ELF-1 (cell line): Measurements from ENCODE around the gene CFAP299.

Experiments
- DNase-seq: peaks from one replicate; pipeline ENCODE4 v3.0.0-alpha.2; 2016; ENCODE audit warnings: low read depth, low spot score

CFAP299 gene

GRCh38 chr4:80388284-80388607 is 52.7 kb downstream of the CFAP299 start:
- no peak for DNase-seq

GRCh38 chr4:80390178-80390577 is 54.6 kb downstream of the CFAP299 start:
- DNase-seq, result no peak

GRCh38 chr4:80393246-80393969 is 57.9 kb downstream of the CFAP299 start:
- no peak for DNase-seq

GRCh38 chr4:80393970-80394250 is 58.4 kb downstream of the CFAP299 start:
- no peak for DNase-seq

- DNase-seq, result no peak
Observed at GRCh38 chr4:80407246-80407645, 71.7 kb downstream of the CFAP299 start.

GRCh38 chr4:80409809-80410208 is 74.3 kb downstream of the CFAP299 start:
- no peak for DNase-seq

- no peak for DNase-seq
Observed at GRCh38 chr4:80412322-80412721, 76.8 kb downstream of the CFAP299 start.

- DNase-seq, result no peak
Observed at GRCh38 chr4:80413086-80413485, 77.6 kb downstream of the CFAP299 start.

- no peak for DNase-seq
Observed at GRCh38 chr4:80417019-80417418, 81.5 kb downstream of the CFAP299 start.

GRCh38 chr4:80419946-80420345 is 84.4 kb downstream of the CFAP299 start:
- no peak for DNase-seq

- DNase-seq, result no peak
Observed at GRCh38 chr4:80420638-80421037, 85.1 kb downstream of the CFAP299 start.

GRCh38 chr4:80422727-80423404 is 87.3 kb downstream of the CFAP299 start:
- DNase-seq, result no peak

GRCh38 chr4:80423553-80424224 is 88.2 kb downstream of the CFAP299 start:
- no peak for DNase-seq

- DNase-seq, result no peak
Observed at GRCh38 chr4:80424225-80424581, 88.7 kb downstream of the CFAP299 start.

GRCh38 chr4:80425124-80426100 is 89.9 kb downstream of the CFAP299 start:
- no peak for DNase-seq

- DNase-seq, result no peak
Observed at GRCh38 chr4:80431203-80431965, 95.9 kb downstream of the CFAP299 start.

GRCh38 chr4:80434238-80434637 is 98.7 kb downstream of the CFAP299 start:
- DNase-seq, result no peak

GRCh38 chr4:80438016-80438415 is 102.5 kb downstream of the CFAP299 start:
- no peak for DNase-seq

- DNase-seq, result peak; percentile 65
Observed at GRCh38 chr4:80439294-80440061, 103.9 kb downstream of the CFAP299 start.

GRCh38 chr4:80446248-80446647 is 110.7 kb downstream of the CFAP299 start:
- DNase-seq, result no peak

- no peak for DNase-seq
Observed at GRCh38 chr4:80446664-80447063, 111.1 kb downstream of the CFAP299 start.
